HG03457 (cell line): ENCODE data around the gene PHLDA2.
"Not testable (repeated sequence)": the region's sequence is repeated elsewhere in the genome, so short reads cannot be mapped to it uniquely, and the experiment has no call there.

ENCODE experiments used
- ATAC-seq: cut with Tn5 transposase; IDR thresholded peaks from one replicate; pipeline ENCODE4 v1.9.1; 2021; ENCODE audit warnings: moderate number of reproducible peaks; ENCODE audit not compliant: unreplicated experiment

Gene PHLDA2

GRCh38 chr11:2916114-2916891 is 12.9 kb downstream of the PHLDA2 start:
- ATAC-seq, result no peak

GRCh38 chr11:2915473-2915872 is 13.7 kb downstream of the PHLDA2 start:
- ATAC-seq, result no peak

GRCh38 chr11:2914455-2915195 is 14.6 kb downstream of the PHLDA2 start:
- no peak for ATAC-seq

GRCh38 chr11:2913776-2914175 is 15.4 kb downstream of the PHLDA2 start:
- no peak for ATAC-seq

- no peak for ATAC-seq
These were observed 16.2 kb downstream of the PHLDA2 start for GRCh38 chr11:2913019-2913431.

GRCh38 chr11:2912498-2912897 is 16.7 kb downstream of the PHLDA2 start:
- no peak for ATAC-seq

GRCh38 chr11:2911785-2912391 is 17.3 kb downstream of the PHLDA2 start:
- ATAC-seq, result no peak

- ATAC-seq, result no peak
These were observed 18.0 kb downstream of the PHLDA2 start for GRCh38 chr11:2911088-2911784.

GRCh38 chr11:2910401-2910955 is 18.7 kb downstream of the PHLDA2 start:
- ATAC-seq, result no peak

- no peak for ATAC-seq
These were observed 19.9 kb downstream of the PHLDA2 start for GRCh38 chr11:2909133-2909902.

- ATAC-seq, result no peak
These were observed 21.1 kb downstream of the PHLDA2 start for GRCh38 chr11:2908130-2908529.

- not testable (repeated sequence) for ATAC-seq
These were observed 23.9 kb downstream of the PHLDA2 start for GRCh38 chr11:2905299-2905698.

GRCh38 chr11:2904153-2905052 is 24.8 kb downstream of the PHLDA2 start:
- ATAC-seq, result no peak

GRCh38 chr11:2903672-2904011 is 25.6 kb downstream of the PHLDA2 start:
- ATAC-seq, result no peak

GRCh38 chr11:2902784-2903671 is 26.2 kb downstream of the PHLDA2 start:
- ATAC-seq, result peak; percentile 15

- ATAC-seq, result peak; percentile 88
These were observed 27.1 kb downstream of the PHLDA2 start for GRCh38 chr11:2901854-2902783.

- no peak for ATAC-seq
These were observed 27.9 kb downstream of the PHLDA2 start for GRCh38 chr11:2901196-2901796.
